Peyer's patch (tissue), 4 donors: ENCODE data around the gene PDE1C.

ENCODE experiments used
- POLR2A ChIP-seq, 2 donors: fragments of 450-650 bp; IDR thresholded peaks; one replicate each; pipeline ENCODE4 v1.5.1; 2017; ENCODE audit warnings: antibody characterized with exemption in 2 of 2, mild to moderate bottlenecking in 2 of 2, moderate library complexity in 2 of 2
- TF ChIP-seq, protein P1 (sequence below), 6 experiments: fragments of 450-650 bp in 4 of 6; fragments of 200-600 bp in 2 of 6; sonication (generic) in 1 of 6; IDR thresholded peaks; one replicate each; pipeline ENCODE4 v1.5.1; 2017 to 2019; ENCODE audit warnings: antibody characterized with exemption in 6 of 6, mild to moderate bottlenecking in 3 of 6, moderate library complexity in 1 of 6

DNA sequence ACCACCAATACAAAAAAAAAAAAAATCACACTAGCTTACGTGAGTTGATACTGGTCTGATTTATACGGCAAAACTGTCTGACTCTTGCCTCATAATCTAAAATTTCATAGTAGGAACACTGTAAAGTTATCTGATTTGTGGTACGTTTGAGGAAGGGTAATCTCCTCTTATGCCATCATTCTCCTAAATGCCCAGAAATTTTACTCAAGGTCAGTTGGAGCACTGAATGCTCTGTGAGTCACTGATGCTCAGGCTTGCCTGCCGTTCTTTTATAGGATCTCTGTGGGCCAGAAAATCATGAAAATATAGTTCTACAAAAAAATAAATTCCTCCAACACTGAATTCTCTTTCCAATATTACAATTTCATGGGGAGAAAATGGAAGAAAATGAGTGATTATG lies 135.7 kb downstream of the PDE1C start:
- TF ChIP-seq, protein P1, sequence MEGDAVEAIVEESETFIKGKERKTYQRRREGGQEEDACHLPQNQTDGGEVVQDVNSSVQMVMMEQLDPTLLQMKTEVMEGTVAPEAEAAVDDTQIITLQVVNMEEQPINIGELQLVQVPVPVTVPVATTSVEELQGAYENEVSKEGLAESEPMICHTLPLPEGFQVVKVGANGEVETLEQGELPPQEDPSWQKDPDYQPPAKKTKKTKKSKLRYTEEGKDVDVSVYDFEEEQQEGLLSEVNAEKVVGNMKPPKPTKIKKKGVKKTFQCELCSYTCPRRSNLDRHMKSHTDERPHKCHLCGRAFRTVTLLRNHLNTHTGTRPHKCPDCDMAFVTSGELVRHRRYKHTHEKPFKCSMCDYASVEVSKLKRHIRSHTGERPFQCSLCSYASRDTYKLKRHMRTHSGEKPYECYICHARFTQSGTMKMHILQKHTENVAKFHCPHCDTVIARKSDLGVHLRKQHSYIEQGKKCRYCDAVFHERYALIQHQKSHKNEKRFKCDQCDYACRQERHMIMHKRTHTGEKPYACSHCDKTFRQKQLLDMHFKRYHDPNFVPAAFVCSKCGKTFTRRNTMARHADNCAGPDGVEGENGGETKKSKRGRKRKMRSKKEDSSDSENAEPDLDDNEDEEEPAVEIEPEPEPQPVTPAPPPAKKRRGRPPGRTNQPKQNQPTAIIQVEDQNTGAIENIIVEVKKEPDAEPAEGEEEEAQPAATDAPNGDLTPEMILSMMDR (IDR thresholded peaks at IDR 0.05) = no peak
- no peak for TF ChIP-seq POLR2A (IDR thresholded peaks at IDR 0.05)
